Activated CD8-positive, alpha-beta T cell treated with anti-CD3 and anti-CD28 coated beads, Interleukin-2, amount 10 ng/mL, durations not matched to agents 7 days and 5 days (primary cell): Measurements from ENCODE around the gene NUDT21. TPM values are rescaled to one million over a fixed set of nuclear protein-coding genes. Genes with fewer than 3 reads are reported as not detected.
A peak's percentile ranks its signal among the peaks of the same experiment; 100 is the strongest.

Experiments
- ATAC-seq: fragments of 150-1000 bp; cut with Tn5 transposase; one replicate; pipeline ENCODE4 v1.10.0; 2021; ENCODE audit warnings: moderate library complexity
- CTCF ChIA-PET: fragments of 350-600 bp; sonication (Branson Sonifier 250); formaldehyde crosslinking; loops from one replicate; lab custom pipeline; 2021; ENCODE audit warnings: antibody characterized with exemption; lab: Charles Lee
- POLR2A ChIA-PET: fragments of 350-600 bp; sonication (Branson Sonifier 250); formaldehyde crosslinking; loops from one replicate; lab custom pipeline; 2021; ENCODE audit warnings: antibody characterized with exemption; lab: Charles Lee
- DNase-seq: peaks from one replicate; pipeline ENCODE4 v3.0.0-alpha.2; 2020
- H3K27ac Mint-ChIP-seq: one replicate; pipeline ENCODE4 v1.8.0; 2021; ENCODE audit warnings: mild to moderate bottlenecking, mixed read lengths
- H3K27me3 Mint-ChIP-seq: one replicate; pipeline ENCODE4 v1.8.0; 2021; ENCODE audit warnings: low read depth, mixed read lengths
- H3K36me3 Mint-ChIP-seq: one replicate; pipeline ENCODE4 v1.8.0; 2021; ENCODE audit warnings: low read depth, mixed read lengths
- H3K4me1 Mint-ChIP-seq: one replicate; pipeline ENCODE4 v1.8.0; 2021; ENCODE audit warnings: low read depth, mixed read lengths
- H3K4me3 Mint-ChIP-seq: one replicate; pipeline ENCODE4 v1.8.0; 2021; ENCODE audit warnings: mild to moderate bottlenecking, mixed read lengths
- H3K9me3 Mint-ChIP-seq: one replicate; pipeline ENCODE4 v1.8.0; 2022; ENCODE audit warnings: mixed read lengths; ENCODE audit not compliant: insufficient read depth
- total RNA-seq, 2 experiments: library from RNA; stranded (reverse); gene quantifications; one replicate each; pipeline ENCODE4 v1.2.3, GENCODE V29; 2021

The NUDT21 gene
- total RNA-seq, 2 experiments from 2014 or later, result 237 TPM

DNA sequence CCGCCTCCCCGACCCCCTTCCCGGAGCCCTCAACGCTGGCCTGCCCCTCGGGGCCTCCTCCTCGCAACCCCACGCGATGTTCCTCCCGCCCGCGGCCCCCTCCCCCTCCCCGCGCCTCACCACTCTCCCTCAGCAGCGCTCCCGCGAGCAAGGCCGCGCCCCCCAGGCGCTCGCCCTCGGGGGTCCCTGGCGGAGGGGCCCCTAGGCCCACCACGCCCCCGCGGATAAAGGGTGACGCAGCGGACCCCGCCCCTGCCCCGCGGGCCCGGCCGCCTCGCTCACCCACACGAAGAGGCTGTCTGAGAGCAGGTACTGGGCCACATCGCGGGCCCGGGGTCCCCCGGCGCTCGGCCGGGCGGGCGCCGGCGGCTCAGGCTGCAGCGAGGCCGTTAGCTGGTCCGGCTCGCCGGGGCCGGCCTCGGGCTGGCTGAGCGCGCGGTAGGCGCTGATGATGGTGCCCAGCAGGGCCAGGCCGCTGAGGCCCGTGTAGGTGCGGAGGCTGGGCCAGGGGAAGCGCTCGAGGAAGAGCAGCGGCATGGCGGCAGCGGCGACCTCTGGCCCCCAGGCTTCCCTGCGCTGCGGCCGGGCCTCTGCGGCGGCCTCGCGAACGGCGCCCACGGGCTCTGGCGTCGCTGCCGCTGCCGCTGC, 26.2 kb downstream of the NUDT21 start:
- Mint-ChIP-seq H3K36me3 (peaks cover 6% of the 10 kb centered on the region), H3K4me1 (peaks cover 45% of the 10 kb centered on the region), H3K9me3 (no peaks in the 10 kb centered on the region), H3K4me3 (peak overlapping the region; percentile 91), H3K27me3 (no peaks in the 10 kb centered on the region), H3K27ac (no peak overlapping the region)
- DNase-seq (peak; percentile 32), ATAC-seq (peak; percentile 54)
- CTCF ChIA-PET, result interaction anchor here (2.0 kb wide), 1 partner anchor 10 kb away, joined by 5 read pairs; no protein-coding TSS in a partner anchor
- POLR2A ChIA-PET, result interaction anchor here (1.0 kb wide), 1 partner anchor 27 kb away, joined by 3 read pairs; the partner anchor contains the start of gene OGFOD1

GRCh38 chr16:56424404-56424764, 26.7 kb downstream of the NUDT21 start:
- no peaks in the 10 kb centered on the region for H3K27me3 Mint-ChIP-seq
- POLR2A ChIA-PET, result interaction anchor here (1.0 kb wide), 1 partner anchor 27 kb away, joined by 3 read pairs; the partner anchor contains the start of gene OGFOD1
- no peak for DNase-seq
- peaks cover 6% of the 10 kb centered on the region for H3K36me3 Mint-ChIP-seq
- H3K27ac Mint-ChIP-seq, result peak overlapping the region; percentile 78
- H3K9me3 Mint-ChIP-seq, result no peaks in the 10 kb centered on the region
- ATAC-seq, result no peak
- peak overlapping the region; percentile 91 for H3K4me3 Mint-ChIP-seq
- CTCF ChIA-PET, result interaction anchor here (1.5 kb wide), 1 partner anchor 11 kb away, joined by 3 read pairs; no protein-coding TSS in a partner anchor
- peaks cover 45% of the 10 kb centered on the region for H3K4me1 Mint-ChIP-seq

GRCh38 chr16:56423584-56424403, 27.3 kb downstream of the NUDT21 start:
- POLR2A ChIA-PET, result interaction anchor here (0.6 kb wide), 1 partner anchor 163 kb away, joined by 4 read pairs; no protein-coding TSS in a partner anchor
- H3K27me3 Mint-ChIP-seq, result no peaks in the 10 kb centered on the region
- no peaks in the 10 kb centered on the region for H3K9me3 Mint-ChIP-seq
- H3K4me1 Mint-ChIP-seq, result peaks cover 45% of the 10 kb centered on the region
- DNase-seq, result no peak
- H3K4me3 Mint-ChIP-seq, result peak overlapping the region; percentile 91
- CTCF ChIA-PET, result interaction anchor here (1.5 kb wide), 1 partner anchor 11 kb away, joined by 3 read pairs; no protein-coding TSS in a partner anchor
- H3K27ac Mint-ChIP-seq, result peak overlapping the region; percentile 78
- ATAC-seq, result no peak
- H3K36me3 Mint-ChIP-seq, result peaks cover 6% of the 10 kb centered on the region

DNA sequence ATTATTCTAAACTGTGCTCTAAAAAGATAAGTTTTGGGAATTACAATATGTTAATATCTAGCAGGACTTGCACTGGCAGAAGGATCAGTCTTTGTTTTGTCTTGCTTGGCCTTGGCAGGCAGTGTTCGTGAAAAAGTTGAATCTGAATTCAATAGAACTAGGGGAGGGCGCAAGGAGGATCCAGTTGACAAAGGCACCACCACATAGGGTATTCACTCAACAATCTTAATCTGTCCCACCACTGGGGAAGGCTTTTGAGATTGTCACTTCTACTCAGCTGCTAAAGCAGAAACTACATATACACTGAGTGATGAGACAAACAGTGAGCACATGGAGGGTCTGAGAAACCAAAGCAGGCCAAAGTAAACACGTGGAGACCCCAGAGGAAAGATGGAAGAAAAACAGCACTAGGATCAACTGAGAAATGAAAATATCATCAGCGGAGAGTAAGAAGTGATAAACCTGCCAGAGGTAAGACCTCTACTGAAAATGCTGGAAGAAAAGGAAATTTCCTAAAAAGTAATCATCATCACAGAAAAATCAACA, 28.2 kb downstream of the NUDT21 start:
- Mint-ChIP-seq H3K4me3 (no peak overlapping the region), H3K27me3 (no peaks in the 10 kb centered on the region), H3K27ac (no peak overlapping the region), H3K9me3 (no peaks in the 10 kb centered on the region), H3K4me1 (peaks cover 43% of the 10 kb centered on the region), H3K36me3 (peaks cover 8% of the 10 kb centered on the region)
- ChIA-PET CTCF (interaction anchor here (1.5 kb wide), 1 partner anchor 10 kb away, joined by 3 read pairs; no protein-coding TSS in a partner anchor), POLR2A (interaction anchor here (0.6 kb wide), 1 partner anchor 162 kb away, joined by 4 read pairs; no protein-coding TSS in a partner anchor)
- no peak for DNase-seq
- ATAC-seq, result no peak

DNA sequence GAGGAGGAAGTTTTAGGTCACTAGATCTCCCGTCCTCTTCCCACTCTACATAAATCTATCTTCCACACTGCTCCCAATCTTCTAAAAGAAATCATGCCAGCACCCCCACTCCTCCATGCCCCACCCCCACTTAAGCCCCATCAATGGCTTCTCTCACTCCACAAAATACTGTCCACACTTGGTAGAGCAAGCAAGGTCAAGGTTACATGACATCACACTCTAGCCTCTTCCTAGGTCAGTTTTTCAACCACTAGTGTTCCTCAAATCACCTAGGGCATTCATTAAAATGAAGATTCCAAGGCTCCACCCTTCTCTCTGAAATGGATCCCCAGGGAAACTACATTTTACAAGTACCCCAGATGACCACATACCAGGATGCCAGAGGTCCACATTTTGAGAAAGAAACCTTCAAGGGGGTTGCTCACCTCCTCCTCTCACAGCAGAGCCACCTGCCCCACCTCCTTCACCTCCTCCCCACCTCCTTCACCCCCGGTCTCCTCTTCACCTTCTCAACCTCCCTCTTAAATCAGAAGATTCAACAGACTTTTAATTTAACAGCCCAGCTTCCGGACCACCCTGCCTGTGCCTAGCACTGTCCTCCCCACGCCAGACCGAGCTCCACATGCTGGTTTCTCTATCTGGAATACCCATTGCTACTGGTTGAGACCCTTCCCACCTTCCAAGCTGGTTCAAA, 29.0 kb downstream of the NUDT21 start:
- no peaks in the 10 kb centered on the region for H3K27me3 Mint-ChIP-seq
- H3K4me3 Mint-ChIP-seq, result no peak overlapping the region
- peaks cover 8% of the 10 kb centered on the region for H3K36me3 Mint-ChIP-seq

GRCh38 chr16:56421313-56421712, 29.8 kb downstream of the NUDT21 start:
- Mint-ChIP-seq H3K4me1 (peaks cover 42% of the 10 kb centered on the region), H3K36me3 (peaks cover 8% of the 10 kb centered on the region), H3K4me3 (no peak overlapping the region), H3K27ac (no peak overlapping the region), H3K9me3 (no peaks in the 10 kb centered on the region), H3K27me3 (no peaks in the 10 kb centered on the region)
- DNase-seq (no peak), ATAC-seq (no peak)
- ChIA-PET CTCF (no interaction called here), POLR2A (no interaction called here)

More for the DNA sequence above, 29.0 kb downstream of the NUDT21 start:
- ChIA-PET POLR2A (no interaction called here), CTCF (no interaction called here)
- Mint-ChIP-seq H3K4me1 (peaks cover 42% of the 10 kb centered on the region), H3K9me3 (no peaks in the 10 kb centered on the region), H3K27ac (no peak overlapping the region)
- DNase-seq (no peak), ATAC-seq (no peak)

- H3K9me3 Mint-ChIP-seq, result no peaks in the 10 kb centered on the region
- CTCF ChIA-PET, result no interaction called here
- H3K27me3 Mint-ChIP-seq, result no peaks in the 10 kb centered on the region
- H3K36me3 Mint-ChIP-seq, result peaks cover 11% of the 10 kb centered on the region
- ATAC-seq, result no peak
- no peak for DNase-seq
- no peak overlapping the region for H3K27ac Mint-ChIP-seq
- POLR2A ChIA-PET, result no interaction called here
- no peak overlapping the region for H3K4me3 Mint-ChIP-seq
- peaks cover 41% of the 10 kb centered on the region for H3K4me1 Mint-ChIP-seq
Measured at GRCh38 chr16:56420613-56421012, 30.5 kb downstream of the NUDT21 start.

DNA sequence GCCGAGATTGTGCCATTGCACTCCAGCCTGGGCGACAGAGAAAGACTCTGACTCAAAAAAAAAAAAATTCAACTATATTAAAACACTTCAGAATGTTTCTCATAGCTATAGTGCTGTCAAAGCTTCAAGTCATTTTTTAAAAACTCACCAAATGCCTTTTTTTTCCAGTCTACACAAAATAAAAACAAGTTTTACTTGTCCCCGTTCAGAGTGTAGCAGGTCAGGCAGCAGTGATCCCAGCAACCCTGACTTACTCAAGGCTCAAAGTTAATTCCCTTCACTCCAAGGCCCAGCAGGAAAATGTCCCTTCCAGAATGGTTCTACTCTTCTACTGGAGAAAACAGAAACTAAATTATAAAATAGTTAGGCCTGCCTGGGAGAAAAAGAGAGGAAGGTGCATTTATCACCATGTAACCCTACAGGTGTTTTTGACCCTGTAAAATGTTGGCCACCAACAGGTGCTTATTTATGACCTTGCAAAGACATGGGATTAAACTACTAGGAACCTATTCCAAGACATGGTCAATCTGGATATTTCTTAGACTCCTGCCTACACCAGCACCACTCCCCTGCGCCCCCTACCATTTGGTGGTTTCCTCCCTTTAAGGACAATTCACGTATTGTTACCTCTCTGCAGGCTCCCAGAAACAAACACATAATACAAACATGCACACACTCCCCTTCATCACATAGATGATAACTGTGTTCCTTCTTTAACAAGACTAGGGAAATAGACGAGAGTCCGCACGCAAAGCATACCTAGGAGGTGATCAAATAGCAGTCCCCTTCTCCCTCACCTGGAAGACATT, 31.2 kb downstream of the NUDT21 start:
- POLR2A ChIA-PET, result no interaction called here
- CTCF ChIA-PET, result no interaction called here
- peaks cover 46% of the 10 kb centered on the region for H3K4me1 Mint-ChIP-seq
- no peak overlapping the region for H3K27ac Mint-ChIP-seq
- H3K9me3 Mint-ChIP-seq, result no peaks in the 10 kb centered on the region
- peaks cover 16% of the 10 kb centered on the region for H3K36me3 Mint-ChIP-seq
- H3K4me3 Mint-ChIP-seq, result no peak overlapping the region
- no peak for DNase-seq
- H3K27me3 Mint-ChIP-seq, result no peaks in the 10 kb centered on the region
- no peak for ATAC-seq

- H3K9me3 Mint-ChIP-seq, result no peaks in the 10 kb centered on the region
Measured at GRCh38 chr16:56417138-56417537, 34.0 kb downstream of the NUDT21 start.

GRCh38 chr16:56415875-56416274, 35.3 kb downstream of the NUDT21 start:
- H3K9me3 Mint-ChIP-seq, result no peaks in the 10 kb centered on the region
- no peak for ATAC-seq
- H3K36me3 Mint-ChIP-seq, result peaks cover 29% of the 10 kb centered on the region
- ChIA-PET POLR2A (no interaction called here), CTCF (no interaction called here)
- peaks cover 17% of the 10 kb centered on the region for H3K4me1 Mint-ChIP-seq
- no peak overlapping the region for H3K4me3 Mint-ChIP-seq
- DNase-seq, result no peak
- H3K27ac Mint-ChIP-seq, result no peak overlapping the region
- H3K27me3 Mint-ChIP-seq, result no peaks in the 10 kb centered on the region

More at GRCh38 chr16:56417138-56417537, 34.0 kb downstream of the NUDT21 start:
- no peak for ATAC-seq
- no peak for DNase-seq
- Mint-ChIP-seq H3K36me3 (peaks cover 20% of the 10 kb centered on the region), H3K4me1 (peaks cover 26% of the 10 kb centered on the region), H3K27ac (no peak overlapping the region), H3K4me3 (no peak overlapping the region), H3K27me3 (no peaks in the 10 kb centered on the region)
- POLR2A ChIA-PET, result no interaction called here
- CTCF ChIA-PET, result no interaction called here
